GDM1 (cell line): ENCODE measurements around the gene CFAP20DC.
"Not testable (repeated sequence)": the region's sequence is repeated elsewhere in the genome, so short reads cannot be mapped to it uniquely, and the experiment has no call there.

Experiments
- DNase-seq: peaks from one replicate; lab custom pipeline; 2025; lab: John Stamatoyannopoulos, UW

The CFAP20DC gene

DNA sequence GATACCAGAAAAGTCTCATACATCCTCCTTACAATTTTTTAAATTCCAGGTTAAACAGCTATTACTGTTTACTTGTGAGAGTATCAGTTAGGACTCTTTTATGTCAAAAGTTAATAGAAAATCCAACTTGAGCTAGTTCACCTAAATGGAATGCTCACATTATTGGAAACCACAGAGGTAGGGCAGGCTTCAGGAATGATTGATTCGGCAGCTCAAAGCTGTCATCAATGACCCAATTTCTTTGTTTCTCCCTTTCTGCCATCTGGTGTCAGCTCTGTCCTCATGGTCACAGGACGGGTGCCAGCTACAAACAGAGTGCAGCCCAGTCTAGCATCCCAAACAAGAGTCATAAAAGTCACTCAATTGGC lies 32.2 kb downstream of the CFAP20DC start:
- DNase-seq, result no peak

DNA sequence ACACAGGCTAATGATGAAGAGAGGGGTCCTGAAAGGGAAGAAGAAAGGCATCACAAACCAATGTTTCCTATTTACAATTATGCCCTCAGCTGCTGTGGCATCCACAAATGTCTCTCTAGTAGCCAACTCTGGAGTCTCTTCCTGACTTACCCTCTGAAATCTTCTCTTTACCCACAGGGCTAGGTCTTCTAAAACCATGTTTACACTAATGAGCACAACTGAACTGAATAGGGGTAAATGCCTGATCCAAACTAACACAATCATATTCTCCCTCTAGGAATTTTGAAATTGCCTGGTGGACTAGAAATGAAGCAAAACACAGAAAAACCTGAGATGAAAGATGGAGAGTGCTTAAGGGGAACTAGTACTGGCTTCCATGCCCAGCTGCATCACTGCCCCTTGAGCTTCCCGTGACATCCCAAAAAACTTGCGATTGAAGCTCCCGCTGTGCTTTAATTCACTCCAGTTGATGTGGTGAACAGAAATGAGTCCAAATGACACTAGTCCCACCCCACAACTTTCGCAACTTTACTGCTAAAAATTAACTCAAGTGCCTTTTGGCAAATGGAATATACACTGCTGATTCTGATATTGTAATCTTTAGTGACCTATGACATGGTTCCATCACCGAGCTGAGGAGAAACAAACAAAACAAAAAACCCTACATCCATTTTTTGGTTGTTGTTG lies 32.8 kb downstream of the CFAP20DC start:
- DNase-seq, result no peak

DNA sequence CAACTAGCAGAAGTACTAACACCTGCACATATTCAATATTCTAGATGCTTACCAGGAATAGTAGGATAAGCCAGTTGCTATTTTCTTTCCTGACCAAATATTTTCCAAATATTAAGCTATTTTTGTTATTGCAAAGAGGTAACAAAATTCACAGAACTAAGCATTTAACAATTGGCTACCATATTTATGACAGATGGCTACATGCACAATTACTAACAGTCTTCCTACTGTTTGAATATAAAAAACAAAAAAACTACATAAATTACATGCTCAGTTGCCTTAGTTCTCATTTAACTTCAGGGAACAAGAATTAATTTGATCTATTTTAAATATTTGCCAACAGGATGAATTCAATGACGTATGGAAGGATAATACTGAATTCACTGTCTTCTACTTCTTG lies 36.2 kb downstream of the CFAP20DC start:
- DNase-seq, result no peak

DNA sequence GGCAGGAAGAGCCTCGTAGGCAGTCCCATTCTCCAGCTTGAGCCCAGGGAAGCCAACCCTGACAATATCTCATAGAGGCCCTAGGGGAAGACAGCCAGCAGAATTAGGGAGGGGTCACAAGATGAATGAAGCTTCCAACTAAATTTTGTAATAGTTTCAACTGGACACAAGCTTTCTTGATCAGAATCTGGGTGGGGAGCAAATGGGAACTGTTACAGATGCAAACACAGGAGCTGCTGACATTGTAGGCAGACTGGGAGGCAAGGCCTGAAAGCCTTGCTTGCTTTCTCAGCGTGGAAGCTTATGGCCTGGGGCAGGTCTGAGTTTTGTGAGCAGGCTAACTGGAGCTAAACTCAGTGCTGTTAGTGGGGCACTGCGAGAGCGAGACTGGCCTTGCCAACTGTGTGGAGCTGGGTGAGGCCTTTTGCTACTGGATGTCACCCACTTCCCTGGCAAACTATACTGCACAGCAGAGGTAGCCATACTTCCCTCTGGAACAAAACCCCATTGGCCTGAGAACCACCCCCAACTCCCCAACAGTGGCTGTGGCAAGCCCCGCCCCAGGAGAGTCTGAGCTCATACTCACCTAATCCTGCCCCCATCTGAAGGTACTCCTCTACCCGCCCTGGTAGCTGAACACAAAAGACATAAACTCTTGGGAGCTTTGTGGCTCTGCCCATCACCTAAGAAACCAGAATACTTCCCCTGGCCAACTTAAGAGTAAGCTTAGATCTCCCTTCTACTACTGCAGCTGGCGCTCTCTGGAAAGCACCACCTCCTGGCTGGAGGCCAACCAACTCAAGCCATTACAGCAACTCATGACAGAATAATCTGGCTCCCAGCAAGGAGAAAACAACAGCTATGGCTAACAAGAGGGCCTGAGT lies 42.9 kb downstream of the CFAP20DC start:
- no peak for DNase-seq

DNA sequence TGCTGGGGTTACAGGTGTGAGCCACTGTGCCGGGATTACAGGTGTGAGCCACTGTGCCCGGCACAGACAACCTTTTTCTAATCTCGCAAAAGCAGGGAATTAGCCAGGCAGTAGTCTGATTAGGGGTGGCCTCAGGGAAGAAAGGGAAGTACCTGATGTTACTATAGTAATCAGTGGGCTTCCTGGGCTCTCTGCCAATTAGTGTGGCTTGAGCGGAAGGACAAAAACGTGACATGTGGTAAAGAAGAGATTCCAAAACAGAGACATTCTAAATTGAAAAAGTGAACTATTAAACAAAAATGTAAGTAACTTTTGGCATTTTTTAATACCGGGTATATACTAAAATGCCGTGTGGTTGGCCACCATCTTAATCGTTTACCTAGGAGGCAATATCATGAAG lies 48.1 kb downstream of the CFAP20DC start:
- no peak for DNase-seq

DNA sequence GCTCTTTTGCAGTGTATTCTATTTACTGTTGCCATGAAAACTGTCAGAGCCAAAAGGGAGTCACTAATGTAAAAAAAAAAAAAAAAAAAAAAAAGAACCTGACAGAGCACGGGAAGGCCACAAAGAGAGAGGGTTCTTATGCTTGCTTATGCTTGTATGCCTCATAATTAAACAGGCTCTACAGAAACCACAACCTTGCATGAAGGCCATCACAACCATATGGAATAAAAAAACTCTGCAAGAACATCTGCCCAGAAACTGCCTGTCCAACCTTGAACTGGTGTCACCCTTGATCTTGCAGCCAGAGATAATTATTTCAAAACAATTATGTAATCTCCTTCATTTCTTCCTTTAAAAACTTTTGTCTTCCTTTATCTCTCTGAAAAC lies 50.1 kb downstream of the CFAP20DC start:
- no peak for DNase-seq

DNA sequence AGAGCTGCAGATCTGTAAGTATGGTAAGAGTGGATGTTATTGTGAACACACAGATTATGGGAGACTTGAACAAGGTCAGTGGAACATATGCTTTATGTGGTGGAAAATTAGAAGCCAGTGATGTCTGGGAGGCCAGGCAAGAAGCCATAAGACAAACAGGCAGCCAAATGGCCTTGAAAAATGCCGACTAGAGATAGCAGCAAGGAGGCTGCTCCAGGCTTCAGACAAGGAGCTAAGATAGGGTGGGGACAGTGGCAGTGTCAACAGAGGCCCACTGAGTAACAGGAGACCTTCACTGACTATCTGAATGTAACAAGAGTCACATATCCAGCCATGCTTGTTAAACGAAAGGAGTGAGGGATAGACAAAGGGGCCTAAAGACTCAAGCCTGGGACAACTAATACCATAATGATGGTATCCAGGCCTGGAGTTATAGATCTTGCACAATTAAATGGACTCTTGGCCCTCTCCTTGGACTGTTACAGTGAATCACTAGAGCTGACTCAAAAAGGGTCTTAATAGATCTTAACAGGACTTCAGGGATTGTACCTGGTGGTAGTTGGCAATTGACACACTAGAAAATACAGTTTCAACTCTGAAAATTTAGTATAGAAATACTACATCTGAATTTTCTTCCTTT lies 50.6 kb downstream of the CFAP20DC start:
- DNase-seq, result no peak

DNA sequence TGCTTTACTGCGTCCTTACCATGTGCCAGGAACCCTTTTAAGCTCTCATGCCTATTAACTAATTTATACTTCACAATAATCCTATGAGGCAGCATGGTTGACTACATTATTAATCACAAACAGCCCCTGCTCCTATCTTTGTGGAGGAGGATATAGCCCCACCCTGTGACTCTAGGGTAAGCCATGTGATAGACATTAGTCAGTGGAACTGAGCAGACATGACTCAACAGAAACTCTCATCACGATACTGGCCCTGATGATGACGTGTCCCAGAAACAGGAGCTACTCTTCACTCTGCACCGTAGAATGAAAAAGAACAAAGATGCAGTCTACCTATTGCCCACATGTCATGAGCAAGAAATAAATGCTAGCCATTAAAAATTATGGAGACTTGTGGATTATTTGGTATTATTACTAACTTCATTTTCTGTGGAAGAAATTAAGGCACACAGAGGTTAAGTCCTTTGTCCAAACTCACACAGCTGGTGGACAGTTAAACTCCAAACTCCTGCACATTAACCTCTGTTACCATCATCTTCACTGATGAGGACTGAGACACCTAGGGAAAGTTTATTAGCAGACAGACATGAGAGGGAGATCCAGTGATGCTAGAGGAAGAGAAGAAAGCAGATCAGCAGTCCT lies 51.2 kb downstream of the CFAP20DC start:
- no peak for DNase-seq

DNA sequence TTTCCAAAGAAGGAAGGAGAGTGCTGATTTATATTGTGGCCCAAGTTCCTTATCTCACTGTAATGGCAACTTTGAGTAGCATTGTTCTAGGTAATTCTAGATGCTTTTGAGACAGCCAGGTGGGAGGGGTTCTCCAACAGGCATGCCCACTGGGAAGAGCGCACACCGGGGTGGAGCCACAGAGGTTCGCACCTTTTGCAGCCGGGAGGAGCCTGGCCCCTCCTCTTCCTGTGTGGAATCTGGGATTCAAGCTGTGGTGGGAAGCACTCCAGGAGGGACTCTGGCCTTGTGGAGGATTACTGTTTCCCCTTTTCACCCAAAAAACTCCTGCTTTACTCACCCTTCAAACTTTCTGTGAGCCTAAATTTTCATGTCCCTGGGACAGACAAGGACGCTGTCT lies 53.1 kb downstream of the CFAP20DC start:
- DNase-seq, result no peak

DNA sequence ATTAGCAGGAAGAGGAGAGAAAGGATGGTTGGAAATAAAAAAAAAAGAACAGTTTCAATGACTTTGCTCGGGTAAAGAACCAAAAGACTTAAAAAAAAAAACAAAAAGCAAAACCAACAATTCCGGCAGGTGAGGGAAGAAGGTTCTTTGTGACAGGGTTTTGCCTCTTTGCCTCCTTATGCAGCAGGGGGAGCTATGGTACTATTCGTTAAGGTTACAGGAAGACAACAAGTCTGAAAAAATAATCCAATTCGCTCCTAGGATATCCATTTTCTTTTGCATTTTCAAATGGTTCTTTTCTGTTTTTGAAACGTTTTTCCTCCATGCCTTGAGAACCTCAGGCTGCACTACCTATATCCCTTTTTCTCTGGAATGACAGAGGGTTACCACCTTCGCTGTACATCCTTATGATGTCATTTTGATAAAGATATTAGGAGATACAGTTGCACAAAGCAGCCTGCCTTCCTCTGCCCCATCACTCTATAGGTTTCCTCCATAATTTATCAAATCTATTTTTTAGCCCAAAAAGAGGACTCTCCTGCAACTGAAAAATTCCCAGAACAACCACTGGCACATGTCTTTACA lies 55.0 kb downstream of the CFAP20DC start:
- peak; percentile 9 for DNase-seq

DNA sequence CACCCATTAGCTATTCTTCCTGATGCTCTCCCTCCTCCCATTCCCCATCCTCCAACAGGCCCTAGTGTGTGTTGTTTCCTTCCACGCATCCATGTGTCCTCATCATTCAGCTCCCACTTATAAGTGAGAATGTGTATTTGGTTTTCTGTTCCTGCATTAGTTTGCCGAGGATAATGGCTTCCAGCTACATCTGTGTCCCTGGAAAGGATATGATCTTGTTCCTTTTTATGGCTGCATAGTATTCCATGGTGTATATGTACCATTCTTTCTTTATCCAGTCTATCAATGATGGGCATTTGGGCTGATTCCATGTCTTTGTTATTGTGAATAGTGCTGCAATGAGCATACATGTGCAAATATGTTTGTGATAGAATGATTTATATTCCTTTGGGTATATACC lies 56.3 kb downstream of the CFAP20DC start:
- DNase-seq, result no peak

DNA sequence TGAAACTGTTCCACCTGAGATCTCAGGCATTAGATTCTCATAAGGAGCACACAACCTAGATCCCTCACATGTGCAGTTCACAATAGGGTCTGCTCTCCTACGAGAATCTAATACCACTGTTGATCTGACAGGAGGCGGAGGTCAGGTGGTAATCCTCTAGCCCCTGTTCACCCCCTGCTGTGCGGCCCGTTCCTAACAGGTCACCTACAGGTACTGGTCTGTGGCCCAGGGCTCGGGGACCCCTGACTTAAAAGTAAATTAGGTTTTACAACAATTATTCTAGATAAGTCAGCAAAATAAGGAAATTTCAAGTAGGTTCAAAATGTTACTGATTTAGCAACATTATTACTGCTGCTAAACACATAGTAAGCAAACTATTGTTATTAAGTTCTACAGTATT lies 58.2 kb downstream of the CFAP20DC start:
- no peak for DNase-seq

DNA sequence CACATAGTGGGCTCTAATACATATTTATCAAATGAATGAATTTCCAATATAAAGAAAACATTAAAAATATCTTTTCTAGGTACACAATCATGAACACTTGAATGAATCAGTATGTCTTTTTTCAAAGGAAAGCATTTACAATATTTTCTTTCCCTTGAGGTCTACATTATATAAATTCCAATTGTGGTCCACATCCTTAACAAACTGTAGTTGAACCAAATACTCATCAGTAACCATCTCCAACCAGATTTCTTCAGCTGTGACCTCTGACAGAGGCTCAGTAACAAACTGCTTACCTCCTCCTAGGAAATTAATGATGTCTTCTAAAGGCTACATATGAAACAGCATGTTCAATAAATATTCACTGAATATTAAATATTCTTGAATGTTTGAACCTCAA lies 58.8 kb downstream of the CFAP20DC start:
- DNase-seq, result no peak

DNA sequence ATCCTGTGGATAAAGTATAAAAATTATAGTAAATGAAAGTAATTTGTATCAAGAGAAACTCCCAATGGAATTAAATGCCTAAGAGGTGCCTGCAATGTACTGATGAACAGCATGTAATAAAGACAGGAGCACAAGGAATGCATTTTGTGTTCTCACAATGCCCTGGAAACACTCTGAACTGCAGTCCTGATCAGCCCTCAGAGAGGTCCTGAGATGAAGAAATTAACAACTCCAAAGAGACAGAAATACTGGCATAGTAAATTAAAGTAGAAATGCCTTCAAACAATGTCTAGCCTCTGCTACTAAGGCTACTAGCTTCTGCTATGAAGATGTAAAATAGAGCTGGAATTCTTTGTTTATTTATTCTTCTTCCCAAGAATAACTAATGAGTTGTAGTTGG lies 59.9 kb downstream of the CFAP20DC start:
- DNase-seq, result no peak

DNA sequence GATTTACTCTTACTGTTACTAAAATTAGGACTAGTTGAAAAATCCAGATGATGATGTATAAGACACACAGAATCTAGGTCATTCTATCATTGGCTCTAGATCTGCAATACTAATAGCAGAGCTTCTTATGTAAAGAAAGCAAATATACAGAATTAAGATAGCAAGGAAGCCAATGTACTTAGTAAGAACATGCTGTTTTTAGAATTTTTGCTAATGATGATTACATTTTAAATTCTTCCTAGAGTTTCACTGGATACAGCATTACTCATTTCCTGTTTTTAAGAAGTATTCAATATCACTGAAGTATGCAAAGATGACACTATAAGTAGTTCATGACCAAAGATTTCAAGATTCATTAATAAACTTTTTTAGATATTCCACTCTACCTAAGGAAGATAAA lies 60.7 kb downstream of the CFAP20DC start:
- DNase-seq, result no peak

DNA sequence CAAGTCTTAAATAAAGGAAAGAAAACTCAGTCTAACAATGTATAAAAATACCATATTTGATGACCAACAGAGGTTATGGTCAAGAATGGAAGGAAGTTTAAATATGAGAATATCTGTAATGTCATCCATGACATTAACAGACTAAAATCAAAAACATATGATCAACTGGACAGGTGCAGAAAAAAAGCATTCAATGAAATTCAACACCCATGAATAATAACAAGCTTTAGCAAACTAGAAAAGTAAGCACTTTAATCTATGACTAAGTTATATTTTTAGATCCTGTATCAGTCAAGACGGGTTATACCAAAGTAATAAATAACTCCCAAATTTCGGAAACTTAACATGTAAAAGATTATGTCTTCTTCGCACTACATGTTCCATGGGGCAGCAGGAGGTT lies 61.8 kb downstream of the CFAP20DC start:
- DNase-seq, result no peak

DNA sequence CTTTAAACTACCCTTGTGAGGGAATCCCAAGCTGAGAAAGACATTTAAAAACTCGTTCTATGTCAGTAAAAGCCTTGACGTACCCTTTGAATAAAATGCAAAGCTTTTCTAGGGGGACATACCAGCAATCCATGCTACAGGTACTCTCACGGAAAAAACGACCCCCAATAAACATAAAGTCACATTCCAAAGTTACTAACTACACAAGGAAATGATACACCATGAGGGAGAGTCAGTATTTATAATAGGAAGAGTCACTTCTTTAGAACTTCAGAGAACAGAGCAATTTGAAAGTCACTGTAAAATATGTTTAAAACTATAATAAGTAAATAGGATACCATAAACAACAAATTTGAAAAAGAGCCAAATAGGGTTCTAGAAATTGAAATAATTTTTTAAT lies 63.2 kb downstream of the CFAP20DC start:
- no peak for DNase-seq

DNA sequence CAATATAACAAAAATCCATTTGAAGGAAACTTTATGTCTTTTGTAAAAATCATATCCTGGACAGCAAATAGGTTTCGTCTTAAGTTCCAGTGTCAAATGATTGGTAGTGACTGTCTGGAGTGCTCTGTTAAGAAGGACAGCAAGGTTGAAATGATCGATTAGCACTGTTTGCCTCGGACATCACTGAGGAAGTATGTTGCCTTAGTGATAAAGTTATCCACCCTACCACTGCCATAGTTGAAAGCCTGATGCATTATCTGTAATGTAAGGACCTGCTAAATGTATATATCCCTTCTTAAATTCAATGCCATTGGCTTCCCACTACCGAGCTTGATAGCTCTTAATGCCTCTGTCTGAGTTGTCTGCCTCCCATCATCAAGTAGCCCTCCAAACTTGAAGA lies 70.0 kb downstream of the CFAP20DC start:
- DNase-seq, result no peak

DNA sequence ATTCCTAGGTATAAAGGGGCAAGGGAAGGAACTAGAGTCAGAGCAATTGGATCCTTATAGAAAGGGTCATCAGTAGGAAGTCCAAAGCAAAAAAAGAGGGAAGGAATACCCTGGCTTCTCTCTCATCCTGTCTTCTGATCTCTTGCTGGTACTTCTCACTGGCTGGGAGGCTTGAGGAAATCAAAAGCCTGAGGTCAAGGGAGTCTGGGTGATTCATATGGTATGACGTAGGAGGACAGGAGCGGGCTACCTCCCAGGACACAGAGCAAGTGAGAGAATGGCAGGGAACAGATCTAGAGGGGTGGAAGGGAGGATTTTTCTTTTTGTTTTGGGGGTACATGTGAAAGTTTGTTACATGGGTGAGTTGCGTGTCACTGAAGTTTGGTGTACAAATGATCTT lies 76.0 kb downstream of the CFAP20DC start:
- no peak for DNase-seq

DNA sequence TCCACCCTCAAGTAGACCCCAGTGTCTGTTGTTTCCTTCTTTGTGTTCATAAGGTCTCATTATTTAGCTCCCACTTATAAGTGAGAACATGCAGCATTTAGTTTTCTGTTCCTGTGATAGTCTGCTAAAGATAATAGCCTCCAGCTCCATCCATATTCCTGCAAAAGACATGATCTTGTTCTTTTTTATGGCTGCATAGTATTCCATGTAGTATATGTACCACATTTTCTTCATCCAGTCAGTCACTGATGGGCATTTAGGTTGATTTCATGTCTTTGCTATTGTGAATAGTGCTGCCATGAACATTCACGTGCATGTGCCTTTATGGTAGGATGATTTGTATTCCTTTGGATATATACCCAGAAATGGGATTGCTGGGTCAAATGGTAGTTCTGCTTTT lies 82.0 kb downstream of the CFAP20DC start:
- not testable (repeated sequence) for DNase-seq

DNA sequence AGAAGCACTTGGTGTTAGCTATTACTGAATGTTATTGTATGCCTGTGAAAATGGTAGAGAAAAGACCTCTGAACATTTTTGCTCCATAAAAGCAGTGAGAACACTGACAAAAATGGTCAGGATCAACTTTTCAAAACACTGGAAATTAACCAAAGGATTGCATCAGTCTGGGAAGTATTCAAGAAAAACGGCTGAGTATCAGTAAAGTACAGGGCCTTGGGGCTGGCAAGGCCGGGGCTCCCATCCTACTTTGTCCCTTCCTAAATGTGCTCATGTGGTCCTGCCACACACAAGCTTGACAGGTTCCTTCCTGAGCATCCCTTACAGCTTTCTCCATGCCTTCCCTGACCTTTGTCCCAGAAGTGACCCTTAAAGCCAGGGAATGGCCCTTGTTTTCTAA lies 84.0 kb downstream of the CFAP20DC start:
- DNase-seq, result no peak

DNA sequence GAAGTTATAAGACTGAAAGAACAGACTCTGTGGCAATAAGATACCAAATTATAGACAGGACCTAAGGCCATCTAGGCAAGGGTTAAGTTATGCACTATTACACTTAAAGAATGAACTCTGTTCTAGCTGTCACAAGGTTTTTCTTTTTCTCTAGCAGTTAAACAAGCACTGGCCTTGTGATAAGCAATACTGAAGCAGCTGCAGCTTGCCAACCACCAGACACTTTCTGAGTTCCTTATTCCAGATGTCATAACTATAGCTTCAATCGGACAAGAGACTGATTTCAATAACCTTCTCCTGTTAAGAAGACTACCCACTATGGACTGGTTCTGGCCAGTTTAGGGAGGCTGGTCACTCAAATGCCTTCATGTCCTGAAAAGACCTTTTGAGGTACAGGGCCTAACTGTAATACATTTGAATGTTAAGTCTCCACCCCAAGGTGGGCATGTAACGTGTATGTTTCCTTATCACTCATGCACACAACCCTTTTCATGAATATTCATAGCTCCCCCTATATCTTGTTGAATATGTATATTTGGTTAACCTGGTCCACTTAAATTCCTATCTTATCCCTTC lies 85.8 kb downstream of the CFAP20DC start:
- DNase-seq, result no peak
